WTC11 (cell line): ENCODE data around the gene CLASP1.

ENCODE experiments used
- FOXJ3 ChIP-seq: sonication (generic); formaldehyde crosslinking; IDR thresholded peaks from 2 replicates; pipeline ENCODE4 v1.9.0; 2021; ENCODE audit warnings: missing genetic modification reagents, mild to moderate bottlenecking, borderline replicate concordance
- FOXK1 ChIP-seq: sonication (generic); formaldehyde crosslinking; IDR thresholded peaks from 2 replicates; pipeline ENCODE4 v1.8.0; 2022; ENCODE audit warnings: mild to moderate bottlenecking, moderate library complexity, missing genetic modification reagents
- NR2C2 ChIP-seq: sonication (generic); formaldehyde crosslinking; IDR thresholded peaks from 2 replicates; pipeline ENCODE4 v1.8.0; 2022; ENCODE audit warnings: mild to moderate bottlenecking, missing genetic modification reagents
- ZBTB21 ChIP-seq: sonication (generic); formaldehyde crosslinking; IDR thresholded peaks from 2 replicates; pipeline ENCODE4 v1.8.1; 2023; ENCODE audit warnings: mild to moderate bottlenecking, missing genetic modification reagents, borderline replicate concordance
- ZNF263 ChIP-seq: sonication (generic); formaldehyde crosslinking; IDR thresholded peaks from 2 replicates; pipeline ENCODE4 v1.8.1; 2022; ENCODE audit warnings: low read depth, mild to moderate bottlenecking, moderate library complexity, missing genetic modification reagents
- TF ChIP-seq, protein P1 (sequence below): sonication (generic); formaldehyde crosslinking; IDR thresholded peaks from 2 replicates; pipeline ENCODE4 v1.8.0; 2022; ENCODE audit warnings: mild to moderate bottlenecking, missing genetic modification reagents
- TF ChIP-seq, protein P2 (sequence below): fragments of 200-600 bp; IDR thresholded peaks from 2 replicates; pipeline ENCODE4 v1.8.0; 2022; ENCODE audit warnings: antibody characterized with exemption
- TF ChIP-seq, protein P3 (sequence below): sonication (generic); formaldehyde crosslinking; IDR thresholded peaks from 2 replicates; pipeline ENCODE4 v1.8.0; 2023; ENCODE audit warnings: missing genetic modification reagents
- TF ChIP-seq, protein P4 (sequence below): sonication (generic); formaldehyde crosslinking; IDR thresholded peaks from 2 replicates; pipeline ENCODE4 v1.8.1; 2023; ENCODE audit warnings: mild to moderate bottlenecking, missing genetic modification reagents, moderate library complexity
- TF ChIP-seq, protein P5 (sequence below): sonication (generic); formaldehyde crosslinking; IDR thresholded peaks from 2 replicates; pipeline ENCODE4 v1.8.1; 2022; ENCODE audit warnings: mild to moderate bottlenecking, missing genetic modification reagents, moderate library complexity, borderline replicate concordance
- TF ChIP-seq, protein P6 (sequence below): sonication (generic); formaldehyde crosslinking; IDR thresholded peaks from 2 replicates; pipeline ENCODE4 v1.8.0; 2022; ENCODE audit warnings: mild to moderate bottlenecking, missing genetic modification reagents
- TF ChIP-seq, protein P7 (sequence below): sonication (generic); formaldehyde crosslinking; IDR thresholded peaks from 2 replicates; pipeline ENCODE4 v1.8.1; 2023; ENCODE audit warnings: mild to moderate bottlenecking, moderate library complexity, missing genetic modification reagents

DNA sequence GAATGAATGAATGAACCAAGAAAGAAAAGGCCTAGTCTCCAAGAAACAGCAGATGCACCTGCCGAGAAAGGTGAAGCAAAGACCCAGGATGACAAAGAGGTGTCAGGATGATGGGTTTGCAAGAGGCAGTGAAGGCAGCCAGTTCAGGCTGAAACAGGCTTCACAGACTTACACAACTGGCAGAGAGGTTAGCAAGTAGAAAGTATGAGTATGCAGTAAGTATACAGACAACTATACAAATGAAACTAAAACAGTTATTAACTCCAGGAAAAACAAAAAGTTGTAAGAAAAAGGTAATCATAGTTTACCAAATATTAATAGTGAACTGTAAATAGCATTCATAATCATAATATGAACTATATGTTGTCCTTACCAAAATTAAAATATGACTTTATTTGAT lies 138.4 kb downstream of the CLASP1 start:
- TF ChIP-seq, protein P1, sequence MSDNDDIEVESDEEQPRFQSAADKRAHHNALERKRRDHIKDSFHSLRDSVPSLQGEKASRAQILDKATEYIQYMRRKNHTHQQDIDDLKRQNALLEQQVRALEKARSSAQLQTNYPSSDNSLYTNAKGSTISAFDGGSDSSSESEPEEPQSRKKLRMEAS (CRISPR knock-in tag) = no peak
- TF ChIP-seq, protein P2, sequence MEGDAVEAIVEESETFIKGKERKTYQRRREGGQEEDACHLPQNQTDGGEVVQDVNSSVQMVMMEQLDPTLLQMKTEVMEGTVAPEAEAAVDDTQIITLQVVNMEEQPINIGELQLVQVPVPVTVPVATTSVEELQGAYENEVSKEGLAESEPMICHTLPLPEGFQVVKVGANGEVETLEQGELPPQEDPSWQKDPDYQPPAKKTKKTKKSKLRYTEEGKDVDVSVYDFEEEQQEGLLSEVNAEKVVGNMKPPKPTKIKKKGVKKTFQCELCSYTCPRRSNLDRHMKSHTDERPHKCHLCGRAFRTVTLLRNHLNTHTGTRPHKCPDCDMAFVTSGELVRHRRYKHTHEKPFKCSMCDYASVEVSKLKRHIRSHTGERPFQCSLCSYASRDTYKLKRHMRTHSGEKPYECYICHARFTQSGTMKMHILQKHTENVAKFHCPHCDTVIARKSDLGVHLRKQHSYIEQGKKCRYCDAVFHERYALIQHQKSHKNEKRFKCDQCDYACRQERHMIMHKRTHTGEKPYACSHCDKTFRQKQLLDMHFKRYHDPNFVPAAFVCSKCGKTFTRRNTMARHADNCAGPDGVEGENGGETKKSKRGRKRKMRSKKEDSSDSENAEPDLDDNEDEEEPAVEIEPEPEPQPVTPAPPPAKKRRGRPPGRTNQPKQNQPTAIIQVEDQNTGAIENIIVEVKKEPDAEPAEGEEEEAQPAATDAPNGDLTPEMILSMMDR = no peak
- TF ChIP-seq ZNF263 (CRISPR knock-in tag) (no peak), ZBTB21 (CRISPR knock-in tag) (no peak), FOXJ3 (no peak), NR2C2 (CRISPR knock-in tag) (no peak), FOXK1 (CRISPR knock-in tag) (no peak)
- TF ChIP-seq, protein P3, sequence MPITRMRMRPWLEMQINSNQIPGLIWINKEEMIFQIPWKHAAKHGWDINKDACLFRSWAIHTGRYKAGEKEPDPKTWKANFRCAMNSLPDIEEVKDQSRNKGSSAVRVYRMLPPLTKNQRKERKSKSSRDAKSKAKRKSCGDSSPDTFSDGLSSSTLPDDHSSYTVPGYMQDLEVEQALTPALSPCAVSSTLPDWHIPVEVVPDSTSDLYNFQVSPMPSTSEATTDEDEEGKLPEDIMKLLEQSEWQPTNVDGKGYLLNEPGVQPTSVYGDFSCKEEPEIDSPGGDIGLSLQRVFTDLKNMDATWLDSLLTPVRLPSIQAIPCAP (CRISPR knock-in tag) = no peak
- TF ChIP-seq, protein P4, sequence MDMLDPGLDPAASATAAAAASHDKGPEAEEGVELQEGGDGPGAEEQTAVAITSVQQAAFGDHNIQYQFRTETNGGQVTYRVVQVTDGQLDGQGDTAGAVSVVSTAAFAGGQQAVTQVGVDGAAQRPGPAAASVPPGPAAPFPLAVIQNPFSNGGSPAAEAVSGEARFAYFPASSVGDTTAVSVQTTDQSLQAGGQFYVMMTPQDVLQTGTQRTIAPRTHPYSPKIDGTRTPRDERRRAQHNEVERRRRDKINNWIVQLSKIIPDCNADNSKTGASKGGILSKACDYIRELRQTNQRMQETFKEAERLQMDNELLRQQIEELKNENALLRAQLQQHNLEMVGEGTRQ (CRISPR knock-in tag) = no peak
- TF ChIP-seq, protein P5, sequence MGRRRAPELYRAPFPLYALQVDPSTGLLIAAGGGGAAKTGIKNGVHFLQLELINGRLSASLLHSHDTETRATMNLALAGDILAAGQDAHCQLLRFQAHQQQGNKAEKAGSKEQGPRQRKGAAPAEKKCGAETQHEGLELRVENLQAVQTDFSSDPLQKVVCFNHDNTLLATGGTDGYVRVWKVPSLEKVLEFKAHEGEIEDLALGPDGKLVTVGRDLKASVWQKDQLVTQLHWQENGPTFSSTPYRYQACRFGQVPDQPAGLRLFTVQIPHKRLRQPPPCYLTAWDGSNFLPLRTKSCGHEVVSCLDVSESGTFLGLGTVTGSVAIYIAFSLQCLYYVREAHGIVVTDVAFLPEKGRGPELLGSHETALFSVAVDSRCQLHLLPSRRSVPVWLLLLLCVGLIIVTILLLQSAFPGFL (CRISPR knock-in tag) = no peak
- TF ChIP-seq, protein P6, sequence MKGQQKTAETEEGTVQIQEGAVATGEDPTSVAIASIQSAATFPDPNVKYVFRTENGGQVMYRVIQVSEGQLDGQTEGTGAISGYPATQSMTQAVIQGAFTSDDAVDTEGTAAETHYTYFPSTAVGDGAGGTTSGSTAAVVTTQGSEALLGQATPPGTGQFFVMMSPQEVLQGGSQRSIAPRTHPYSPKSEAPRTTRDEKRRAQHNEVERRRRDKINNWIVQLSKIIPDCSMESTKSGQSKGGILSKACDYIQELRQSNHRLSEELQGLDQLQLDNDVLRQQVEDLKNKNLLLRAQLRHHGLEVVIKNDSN (CRISPR knock-in tag) = no peak
- TF ChIP-seq, protein P7, sequence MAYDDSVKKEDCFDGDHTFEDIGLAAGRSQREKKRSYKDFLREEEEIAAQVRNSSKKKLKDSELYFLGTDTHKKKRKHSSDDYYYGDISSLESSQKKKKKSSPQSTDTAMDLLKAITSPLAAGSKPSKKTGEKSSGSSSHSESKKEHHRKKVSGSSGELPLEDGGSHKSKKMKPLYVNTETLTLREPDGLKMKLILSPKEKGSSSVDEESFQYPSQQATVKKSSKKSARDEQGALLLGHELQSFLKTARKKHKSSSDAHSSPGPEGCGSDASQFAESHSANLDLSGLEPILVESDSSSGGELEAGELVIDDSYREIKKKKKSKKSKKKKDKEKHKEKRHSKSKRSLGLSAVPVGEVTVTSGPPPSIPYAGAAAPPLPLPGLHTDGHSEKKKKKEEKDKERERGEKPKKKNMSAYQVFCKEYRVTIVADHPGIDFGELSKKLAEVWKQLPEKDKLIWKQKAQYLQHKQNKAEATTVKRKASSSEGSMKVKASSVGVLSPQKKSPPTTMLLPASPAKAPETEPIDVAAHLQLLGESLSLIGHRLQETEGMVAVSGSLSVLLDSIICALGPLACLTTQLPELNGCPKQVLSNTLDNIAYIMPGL = no peak
